H9 (cell line): ENCODE results near the gene MUC5B. TPM values are rescaled to one million over a fixed set of nuclear protein-coding genes. Genes with fewer than 3 reads are reported as not detected.
A peak's percentile ranks its signal among the peaks of the same experiment; 100 is the strongest.

Experiments used
- DNase-seq: peaks from one replicate; pipeline ENCODE4 v3.0.0-alpha.2; 2017
- H2AFZ ChIP-seq: one replicate; pipeline ENCODE4 v1.6.1; 2013; ENCODE audit warnings: mild to moderate bottlenecking, low read length, control low read depth, moderate library complexity
- H2AK5ac ChIP-seq: 2 replicates; pipeline ENCODE4 v1.6.1; 2013; ENCODE audit warnings: low read length, control low read depth, mixed read lengths; ENCODE audit not compliant: insufficient read length
- H2BK120ac ChIP-seq: one replicate; pipeline ENCODE4 v1.6.1; 2013; ENCODE audit warnings: low read depth, mild to moderate bottlenecking, low read length, control low read depth, inconsistent platforms; ENCODE audit not compliant: poor library complexity, severe bottlenecking
- H2BK12ac ChIP-seq: 2 replicates; pipeline ENCODE4 v1.6.1; 2013; ENCODE audit warnings: low read length, control low read depth, mixed read lengths, low read depth; ENCODE audit not compliant: insufficient read length
- H2BK15ac ChIP-seq: 2 replicates; pipeline ENCODE4 v1.6.1; 2013; ENCODE audit warnings: low read depth, low read length, control low read depth
- H2BK20ac ChIP-seq: one replicate; pipeline ENCODE4 v1.6.1; 2013; ENCODE audit warnings: low read depth, mild to moderate bottlenecking, low read length, control low read depth, inconsistent platforms; ENCODE audit not compliant: poor library complexity, severe bottlenecking
- H2BK5ac ChIP-seq: 2 replicates; pipeline ENCODE4 v1.6.1; 2013; ENCODE audit warnings: low read length, control low read depth, mixed read lengths; ENCODE audit not compliant: insufficient read length
- H3K14ac ChIP-seq: 2 replicates; pipeline ENCODE4 v1.6.1; 2013; ENCODE audit warnings: low read length, control low read depth; ENCODE audit not compliant: insufficient read depth
- H3K18ac ChIP-seq: 2 replicates; pipeline ENCODE4 v1.6.1; 2013; ENCODE audit warnings: low read depth, mild to moderate bottlenecking, mixed read lengths, low read length, control low read depth; ENCODE audit not compliant: insufficient read length
- H3K23ac ChIP-seq: 2 replicates; pipeline ENCODE4 v1.6.1; 2013; ENCODE audit warnings: low read length, control low read depth, mixed read lengths, low read depth; ENCODE audit not compliant: insufficient read length
- H3K23me2 ChIP-seq: 2 replicates; pipeline ENCODE4 v1.6.1; 2013; ENCODE audit warnings: low read depth, mild to moderate bottlenecking, mixed read lengths, low read length, control low read depth; ENCODE audit not compliant: insufficient read length, poor library complexity, severe bottlenecking
- H3K27ac ChIP-seq: 2 replicates; pipeline ENCODE4 v1.5.1; 2013; ENCODE audit warnings: low read length, control low read depth, mixed read lengths, low read depth; ENCODE audit not compliant: insufficient read length
- H3K27me3 ChIP-seq: 2 replicates; pipeline ENCODE4 v1.6.1; 2013; ENCODE audit warnings: low read length, control low read depth, inconsistent platforms; ENCODE audit not compliant: insufficient read depth
- H3K4ac ChIP-seq: 2 replicates; pipeline ENCODE4 v1.6.1; 2013; ENCODE audit warnings: low read depth, mild to moderate bottlenecking, control low read depth, inconsistent platforms, low read length, moderate library complexity
- H3K4me1 ChIP-seq: 2 replicates; pipeline ENCODE4 v1.6.1; 2013; ENCODE audit warnings: low read length, control low read depth, inconsistent platforms; ENCODE audit not compliant: insufficient read depth
- H3K4me2 ChIP-seq: 2 replicates; pipeline ENCODE4 v1.6.1; 2013; ENCODE audit warnings: low read length, control low read depth, mixed read lengths; ENCODE audit not compliant: insufficient read length, insufficient read depth
- H3K56ac ChIP-seq: 2 replicates; pipeline ENCODE4 v1.6.1; 2013; ENCODE audit warnings: low read depth, mild to moderate bottlenecking, mixed read lengths, low read length, control low read depth; ENCODE audit not compliant: insufficient read length
- H3K79me1 ChIP-seq: 2 replicates; pipeline ENCODE4 v1.6.1; 2013; ENCODE audit warnings: low read depth, mild to moderate bottlenecking, moderate library complexity, low read length, control low read depth, inconsistent platforms; ENCODE audit not compliant: insufficient read depth, poor library complexity, severe bottlenecking
- H3K79me2 ChIP-seq: 2 replicates; pipeline ENCODE4 v1.6.1; 2013; ENCODE audit warnings: low read length, control low read depth, inconsistent platforms; ENCODE audit not compliant: insufficient read depth
- H3K9ac ChIP-seq: 2 replicates; pipeline ENCODE4 v1.6.1; 2013; ENCODE audit warnings: low read length, control low read depth, mixed read lengths; ENCODE audit not compliant: insufficient read length; ENCODE audit errors: extremely low read depth
- H3K9me3 ChIP-seq: one replicate; pipeline ENCODE4 v1.6.1; 2013; ENCODE audit warnings: low read depth, low read length, inconsistent platforms; ENCODE audit not compliant: control insufficient read depth
- H3T11ph ChIP-seq: one replicate; pipeline ENCODE4 v1.6.1; 2013; ENCODE audit warnings: mild to moderate bottlenecking, low read length, control low read depth, inconsistent platforms
- H4K20me1 ChIP-seq: one replicate; pipeline ENCODE4 v1.6.1; 2013; ENCODE audit not compliant: control insufficient read depth, insufficient read length, insufficient read depth
- H4K5ac ChIP-seq: 2 replicates; pipeline ENCODE4 v1.6.1; 2013; ENCODE audit warnings: low read depth, mild to moderate bottlenecking, mixed read lengths, low read length, control low read depth; ENCODE audit not compliant: insufficient read length
- H4K8ac ChIP-seq: replicated peaks from 2 replicates; pipeline ENCODE4 v1.6.1; 2013; ENCODE audit warnings: low read length, control low read depth, mixed read lengths, low read depth; ENCODE audit not compliant: insufficient read length
- H4K91ac ChIP-seq: 2 replicates; pipeline ENCODE4 v1.6.1; 2013; ENCODE audit warnings: low read depth, mild to moderate bottlenecking, moderate library complexity, mixed read lengths, low read length, control low read depth; ENCODE audit not compliant: insufficient read length
- H3K27ac Mint-ChIP-seq, 3 experiments: 2 replicates in 2 of 3; 3 replicates in 1 of 3; pipeline ENCODE4 v1.8.0; 2020 to 2021; ENCODE audit warnings: mixed read lengths in 3 of 3, mild to moderate bottlenecking in 1 of 3, moderate library complexity in 1 of 3
- H3K27me3 Mint-ChIP-seq: 2 replicates; pipeline ENCODE4 v1.8.0; 2021; ENCODE audit warnings: low read depth, mild to moderate bottlenecking, moderate library complexity, mixed read lengths
- H3K36me3 Mint-ChIP-seq, 3 experiments: 2 replicates in 2 of 3; 3 replicates in 1 of 3; pipeline ENCODE4 v1.8.0; 2020 to 2021; ENCODE audit warnings: low read depth in 3 of 3, mixed read lengths in 3 of 3; ENCODE audit not compliant: insufficient read depth in 1 of 3
- H3K4me1 Mint-ChIP-seq, 2 experiments: 2 replicates each; pipeline ENCODE4 v1.8.0; 2020; ENCODE audit warnings: mixed read lengths in 2 of 2
- H3K4me3 Mint-ChIP-seq, 2 experiments: 2 replicates in 1 of 2; 3 replicates in 1 of 2; pipeline ENCODE4 v1.8.0; 2020 to 2021; ENCODE audit warnings: mild to moderate bottlenecking in 2 of 2, mixed read lengths in 2 of 2, moderate library complexity in 1 of 2
- H3K9me3 Mint-ChIP-seq, 2 experiments: 2 replicates in 1 of 2; 3 replicates in 1 of 2; pipeline ENCODE4 v1.8.0; 2020; ENCODE audit warnings: mild to moderate bottlenecking in 2 of 2, mixed read lengths in 2 of 2, moderate library complexity in 1 of 2
- WGBS: extraction: QIAGEN DNeasy Blood & Tissue Kit; methylation state at CpG from one replicate; pipeline ENCODE4 v1.1.7; 2013; ENCODE audit warnings: missing lambda C conversion rate, low lambda C conversion rate, mixed read lengths; ENCODE audit not compliant: insufficient read length; ENCODE audit errors: extremely low coverage; 5-methylcytosine and 5-hydroxymethylcytosine counted together
- total RNA-seq: library from RNA; stranded (reverse); gene quantifications from 2 replicates; pipeline ENCODE4 v1.2.1, GENCODE V29; 2021
- TF ChIP-seq, protein P1 (sequence below): fragments of 200-600 bp; sonication (generic); conservative IDR thresholded peaks from 3 replicates; pipeline ENCODE4 v1.8.0; 2021; ENCODE audit warnings: antibody characterized with exemption, mild to moderate bottlenecking

MUC5B gene
- total RNA-seq, 1 experiment from 2014 or later: not detected

DNA sequence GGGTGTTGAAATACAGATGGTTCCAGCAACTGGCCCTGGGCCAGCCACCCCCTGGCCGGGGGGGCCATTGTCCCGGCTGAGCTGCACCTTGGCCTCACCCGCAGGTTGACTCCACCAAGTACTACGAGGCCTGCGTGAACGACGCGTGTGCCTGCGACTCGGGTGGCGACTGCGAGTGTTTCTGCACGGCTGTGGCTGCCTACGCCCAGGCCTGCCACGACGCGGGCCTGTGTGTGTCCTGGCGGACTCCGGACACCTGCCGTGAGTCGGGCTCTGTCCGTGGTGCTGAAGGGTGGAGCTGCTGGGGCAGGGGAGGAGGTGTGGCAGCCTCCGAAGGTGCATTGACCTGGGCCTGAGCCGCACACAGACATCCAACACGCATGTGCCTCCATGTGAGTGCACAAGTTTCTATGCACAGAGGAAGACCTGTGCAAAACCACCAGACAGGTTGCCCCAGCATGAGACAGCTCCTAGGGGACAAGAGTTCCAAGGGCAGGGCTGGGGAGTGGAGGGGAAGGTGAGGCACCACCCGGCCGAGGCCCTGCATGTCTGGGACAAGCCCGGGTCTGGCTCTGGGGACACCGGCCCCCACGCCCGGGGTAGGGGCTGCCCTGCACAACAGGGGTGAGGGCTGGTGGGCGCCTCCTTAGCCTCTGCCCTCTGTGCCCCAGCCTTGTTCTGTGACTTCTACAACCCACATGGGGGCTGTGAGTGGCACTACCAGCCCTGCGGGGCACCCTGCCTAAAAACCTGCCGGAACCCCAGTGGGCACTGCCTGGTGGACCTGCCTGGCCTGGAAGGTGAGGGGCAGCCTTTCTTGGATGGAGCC, 16.1 kb downstream of the MUC5B start:
- no peak overlapping the region for H3K4ac ChIP-seq
- H2BK20ac ChIP-seq: no peak overlapping the region
- Mint-ChIP-seq H3K27me3 (peaks cover 10% of the 10 kb centered on the region), H3K27ac (no peak overlapping the region), H3K4me1 (no peaks in the 10 kb centered on the region), H3K36me3 (peaks cover 0 to 8% (median 5%) of the 10 kb centered on the region in 3 experiments; a peak in 6 of 7 replicates), H3K9me3 (peaks cover 21 to 24% of the 10 kb centered on the region in 2 experiments), H3K4me3 (no peak overlapping the region)
- H3K9me3 ChIP-seq: no peaks in the 10 kb centered on the region
- H2BK12ac ChIP-seq: no peak overlapping the region
- H3K23me2 ChIP-seq: no peaks in the 10 kb centered on the region
- H4K91ac ChIP-seq: no peak overlapping the region
- H2BK120ac ChIP-seq: no peak overlapping the region
- H3K79me1 ChIP-seq: no peaks in the 10 kb centered on the region
- H3K9ac ChIP-seq: no peak overlapping the region
- H3K27ac ChIP-seq: no peak overlapping the region
- no peaks in the 10 kb centered on the region for H3K27me3 ChIP-seq
- H4K5ac ChIP-seq: no peak overlapping the region
- H3K4me2 ChIP-seq: no peak overlapping the region
- no peaks in the 10 kb centered on the region for H4K20me1 ChIP-seq
- H3K79me2 ChIP-seq: no peaks in the 10 kb centered on the region
- H2AFZ ChIP-seq: no peak overlapping the region
- DNase-seq: peak; percentile 75
- H3K18ac ChIP-seq: no peak overlapping the region
- TF ChIP-seq, protein P1, sequence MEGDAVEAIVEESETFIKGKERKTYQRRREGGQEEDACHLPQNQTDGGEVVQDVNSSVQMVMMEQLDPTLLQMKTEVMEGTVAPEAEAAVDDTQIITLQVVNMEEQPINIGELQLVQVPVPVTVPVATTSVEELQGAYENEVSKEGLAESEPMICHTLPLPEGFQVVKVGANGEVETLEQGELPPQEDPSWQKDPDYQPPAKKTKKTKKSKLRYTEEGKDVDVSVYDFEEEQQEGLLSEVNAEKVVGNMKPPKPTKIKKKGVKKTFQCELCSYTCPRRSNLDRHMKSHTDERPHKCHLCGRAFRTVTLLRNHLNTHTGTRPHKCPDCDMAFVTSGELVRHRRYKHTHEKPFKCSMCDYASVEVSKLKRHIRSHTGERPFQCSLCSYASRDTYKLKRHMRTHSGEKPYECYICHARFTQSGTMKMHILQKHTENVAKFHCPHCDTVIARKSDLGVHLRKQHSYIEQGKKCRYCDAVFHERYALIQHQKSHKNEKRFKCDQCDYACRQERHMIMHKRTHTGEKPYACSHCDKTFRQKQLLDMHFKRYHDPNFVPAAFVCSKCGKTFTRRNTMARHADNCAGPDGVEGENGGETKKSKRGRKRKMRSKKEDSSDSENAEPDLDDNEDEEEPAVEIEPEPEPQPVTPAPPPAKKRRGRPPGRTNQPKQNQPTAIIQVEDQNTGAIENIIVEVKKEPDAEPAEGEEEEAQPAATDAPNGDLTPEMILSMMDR: no peak
- H2AK5ac ChIP-seq: no peak overlapping the region
- no CpG with 5 or more reads among the region's 34 CpGs for WGBS
- no peak overlapping the region for H4K8ac ChIP-seq
- no peak overlapping the region for H3K56ac ChIP-seq
- no peak overlapping the region for H3T11ph ChIP-seq
- no peaks in the 10 kb centered on the region for H3K4me1 ChIP-seq
- no peak overlapping the region for H3K23ac ChIP-seq
- no peak overlapping the region for H3K14ac ChIP-seq
- no peak overlapping the region for H2BK5ac ChIP-seq
- no peak overlapping the region for H2BK15ac ChIP-seq
